AG09319 (cell line): ENCODE data around the gene ANGEL1.

Experiments
- DNase-seq: peaks from one replicate; pipeline ENCODE4 v3.0.0-alpha.2; 2010; ENCODE audit warnings: low read depth; ENCODE audit errors: extremely low read depth
- CTCF ChIP-seq: IDR thresholded peaks from 2 replicates; pipeline ENCODE4 v1.5.1; 2011; ENCODE audit warnings: low read depth, mild to moderate bottlenecking, inconsistent platforms, low read length, moderate library complexity

The ANGEL1 gene

DNA sequence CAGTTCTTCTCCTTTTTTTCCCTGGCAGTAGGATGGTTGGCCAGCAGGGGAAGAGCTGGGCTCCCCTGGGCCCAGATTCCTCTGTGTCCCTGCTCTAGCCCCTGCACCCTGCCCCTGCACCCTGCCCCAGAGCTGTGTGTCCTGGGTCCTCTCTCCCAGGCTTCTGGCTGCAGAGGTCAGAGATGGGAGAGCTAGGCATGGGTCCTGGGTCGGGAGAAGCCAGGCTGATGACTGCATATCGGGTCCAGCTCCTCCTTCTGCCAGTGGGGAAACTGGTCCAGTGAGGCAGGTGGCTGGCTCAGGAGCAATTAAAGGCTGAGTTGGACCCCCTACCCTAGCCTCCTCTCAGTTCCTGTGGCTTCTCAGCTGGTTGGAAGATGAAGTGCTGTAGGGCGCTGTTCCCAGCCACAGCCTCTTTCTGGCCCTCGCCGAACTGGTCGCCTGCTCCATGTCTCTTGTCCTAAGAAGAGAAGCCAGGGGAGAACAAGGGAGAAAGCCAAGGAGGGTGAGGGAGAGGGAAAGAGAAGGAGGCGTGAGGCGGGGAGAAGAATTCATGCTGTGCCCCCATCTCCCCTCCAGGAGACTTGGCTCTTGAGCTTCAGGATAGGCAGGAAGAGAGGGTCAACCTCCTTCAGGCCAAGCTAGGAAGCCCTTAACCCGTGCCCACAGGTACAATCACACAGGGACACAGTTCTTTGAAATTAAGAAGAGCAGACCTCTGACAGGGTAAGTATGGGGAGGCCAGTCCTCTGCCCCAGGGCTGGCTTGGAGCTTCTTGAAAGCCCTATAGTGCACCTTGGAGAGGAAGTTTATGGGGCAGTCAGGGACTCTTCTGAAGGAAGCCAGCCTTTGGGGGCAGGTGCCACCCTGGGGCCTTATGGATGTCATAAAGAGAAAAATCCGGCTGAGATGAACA lies 41.9 kb downstream of the ANGEL1 start:
- DNase-seq, result no peak
- TF ChIP-seq CTCF, result no peak

GRCh38 chr14:76769636-76770292 lies 42.9 kb downstream of the ANGEL1 start:
- DNase-seq, result no peak
- TF ChIP-seq CTCF, result no peak

DNA sequence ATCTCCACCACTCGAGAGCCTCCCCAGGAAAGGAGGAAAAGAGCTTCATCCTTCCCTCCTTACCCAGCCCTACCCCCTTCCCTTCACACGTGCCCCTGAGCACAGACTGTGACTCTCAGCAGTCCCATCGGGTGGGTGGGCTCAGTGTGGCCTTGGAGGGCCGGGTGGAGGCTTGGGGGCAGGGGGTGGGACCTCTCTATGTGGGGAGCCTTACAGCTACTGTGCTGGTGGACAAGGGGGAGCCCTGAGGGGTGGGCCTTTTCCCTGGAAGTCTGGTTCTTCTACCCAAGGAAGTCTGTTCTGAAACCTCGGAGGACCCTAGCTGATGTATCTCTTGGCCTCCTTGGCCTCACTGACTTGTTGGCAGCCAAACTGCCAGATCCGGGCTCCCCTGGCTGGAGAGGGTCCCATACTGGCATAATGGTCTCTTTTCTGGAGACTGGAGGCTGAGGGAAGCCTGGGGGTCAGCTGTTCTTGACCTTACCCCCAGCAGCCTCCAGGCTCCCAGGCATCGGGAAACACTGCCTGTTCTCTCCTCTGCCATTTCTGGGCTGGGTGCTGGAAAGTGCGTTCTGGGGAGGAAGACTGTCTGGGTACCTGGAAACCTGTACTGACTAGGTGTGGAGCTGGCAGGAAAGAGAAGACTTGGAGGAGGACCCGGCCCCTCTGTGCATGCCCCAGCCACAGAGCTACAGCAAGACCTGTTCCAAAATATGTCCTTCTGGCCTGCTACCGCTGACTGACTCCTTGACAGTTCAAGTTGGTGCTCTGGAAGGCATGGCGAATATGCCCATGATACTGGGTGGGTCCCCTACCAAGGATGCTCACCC lies 43.8 kb downstream of the ANGEL1 start:
- no peak for TF ChIP-seq CTCF
- DNase-seq, result no peak

GRCh38 chr14:76767681-76768656 lies 44.7 kb downstream of the ANGEL1 start:
- DNase-seq, result no peak
- TF ChIP-seq CTCF, result no peak

- no peak for DNase-seq
- no peak for TF ChIP-seq CTCF
Measured at GRCh38 chr14:76765461-76765931, 47.2 kb downstream of the ANGEL1 start.
